ENCODE data around the gene VPS16. TPM values are rescaled to one million over a fixed set of nuclear protein-coding genes. Genes with fewer than 3 reads are reported as not detected.

Gene VPS16
- total and polyA plus RNA-seq, 2 of the 4 experiments (the other 2 are of a cell fraction) = 38.7 to 48.0 TPM

DNA sequence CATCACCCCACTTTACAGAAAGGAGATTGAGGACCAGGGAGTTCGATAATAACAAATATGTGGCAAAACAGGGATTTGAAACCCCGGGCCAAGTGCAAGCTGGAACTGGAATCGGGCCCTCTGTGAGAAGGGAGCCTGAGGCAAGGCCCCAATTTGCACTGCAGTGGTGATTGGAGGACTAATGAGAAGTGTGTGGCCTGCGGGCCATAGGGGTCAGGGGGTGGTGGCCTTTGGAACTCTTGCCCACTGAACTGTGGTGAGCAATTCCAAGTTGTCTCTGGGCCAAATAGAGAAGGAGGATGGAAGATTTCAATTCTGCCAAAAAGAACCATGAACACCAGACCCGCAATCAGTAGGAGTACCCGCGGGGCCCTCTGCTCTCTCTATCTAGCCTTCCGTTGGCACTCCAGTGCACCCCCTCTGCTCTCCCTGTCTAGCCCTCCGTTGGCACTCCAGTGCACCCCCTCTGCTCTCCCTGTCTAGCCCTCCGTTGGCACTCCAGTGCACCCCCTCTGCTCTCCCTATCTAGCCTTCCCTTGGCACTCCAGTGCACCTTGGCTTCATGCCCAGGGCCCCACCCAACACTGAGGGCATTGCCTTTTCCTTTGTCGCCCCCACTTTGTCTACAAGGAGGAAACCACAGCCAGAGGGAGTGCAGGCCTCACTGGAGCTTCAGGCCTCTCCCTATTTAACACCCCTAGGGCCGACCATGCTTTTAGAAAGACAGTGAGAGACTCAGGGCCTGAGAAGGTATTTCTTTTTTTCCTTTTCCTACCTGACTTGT lies 26.7 kb downstream of the VPS16 start:
- peaks cover 41% of the 10 kb centered on the region for H3K36me3 ChIP-seq (ENCODE audit: control insufficient read depth, insufficient read depth, low read length)
- H3K4me1 ChIP-seq (ENCODE audit: control insufficient read depth, insufficient read depth, low read length) = peaks cover 9% of the 10 kb centered on the region
- peaks cover 14% of the 10 kb centered on the region for H3K9me1 ChIP-seq (ENCODE audit: insufficient read depth, low read length)
- no peaks in the 10 kb centered on the region for H4K20me1 ChIP-seq (ENCODE audit: insufficient read depth, low read length)
- in situ Hi-C loops (cut with MboI; ENCODE audit: low sequenced_read_pairs) (no loop called here), dilution Hi-C loops (cut with HindIII; ENCODE audit: low sequenced_read_pairs, unreplicated experiment) (no loop called here), intact Hi-C loops (cut with micrococcal nuclease) (no loop called here)
- H3K9me3 ChIP-seq (ENCODE audit: control insufficient read depth, insufficient read depth, low read length) = no peaks in the 10 kb centered on the region
- no peak overlapping the region for H3K27ac ChIP-seq (ENCODE audit: insufficient read depth, low read length)
- no peak overlapping the region for H3K14ac ChIP-seq (replicated peaks; ENCODE audit: low read depth, low read length)
- TF ChIP-seq RAD21 (IDR thresholded peaks at IDR 0.05; ENCODE audit: low read length) (no peak), MAZ (IDR thresholded peaks at IDR 0.05; ENCODE audit: borderline replicate concordance, low read depth, low read length) (no peak), BHLHE40 (IDR thresholded peaks at IDR 0.05; ENCODE audit: low read depth, low read length) (no peak), RFX5 (IDR thresholded peaks at IDR 0.05; ENCODE audit: low read depth, low read length) (no peak), FOS (IDR thresholded peaks at IDR 0.05; ENCODE audit: low read depth, low read length) (no peak), CEBPB (IDR thresholded peaks at IDR 0.05; ENCODE audit: low read depth, low read length) (no peak), POLR2A (IDR thresholded peaks at IDR 0.05; ENCODE audit: low read depth, low read length) (no peak), CHD1 (IDR thresholded peaks at IDR 0.05; ENCODE audit: low read depth, low read length) (no peak)
- TF ChIP-seq, protein P1, sequence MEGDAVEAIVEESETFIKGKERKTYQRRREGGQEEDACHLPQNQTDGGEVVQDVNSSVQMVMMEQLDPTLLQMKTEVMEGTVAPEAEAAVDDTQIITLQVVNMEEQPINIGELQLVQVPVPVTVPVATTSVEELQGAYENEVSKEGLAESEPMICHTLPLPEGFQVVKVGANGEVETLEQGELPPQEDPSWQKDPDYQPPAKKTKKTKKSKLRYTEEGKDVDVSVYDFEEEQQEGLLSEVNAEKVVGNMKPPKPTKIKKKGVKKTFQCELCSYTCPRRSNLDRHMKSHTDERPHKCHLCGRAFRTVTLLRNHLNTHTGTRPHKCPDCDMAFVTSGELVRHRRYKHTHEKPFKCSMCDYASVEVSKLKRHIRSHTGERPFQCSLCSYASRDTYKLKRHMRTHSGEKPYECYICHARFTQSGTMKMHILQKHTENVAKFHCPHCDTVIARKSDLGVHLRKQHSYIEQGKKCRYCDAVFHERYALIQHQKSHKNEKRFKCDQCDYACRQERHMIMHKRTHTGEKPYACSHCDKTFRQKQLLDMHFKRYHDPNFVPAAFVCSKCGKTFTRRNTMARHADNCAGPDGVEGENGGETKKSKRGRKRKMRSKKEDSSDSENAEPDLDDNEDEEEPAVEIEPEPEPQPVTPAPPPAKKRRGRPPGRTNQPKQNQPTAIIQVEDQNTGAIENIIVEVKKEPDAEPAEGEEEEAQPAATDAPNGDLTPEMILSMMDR (conservative IDR thresholded peaks at IDR 0.05; ENCODE audit: low read depth, low read length) = no peak
- TF ChIP-seq, protein P2, sequence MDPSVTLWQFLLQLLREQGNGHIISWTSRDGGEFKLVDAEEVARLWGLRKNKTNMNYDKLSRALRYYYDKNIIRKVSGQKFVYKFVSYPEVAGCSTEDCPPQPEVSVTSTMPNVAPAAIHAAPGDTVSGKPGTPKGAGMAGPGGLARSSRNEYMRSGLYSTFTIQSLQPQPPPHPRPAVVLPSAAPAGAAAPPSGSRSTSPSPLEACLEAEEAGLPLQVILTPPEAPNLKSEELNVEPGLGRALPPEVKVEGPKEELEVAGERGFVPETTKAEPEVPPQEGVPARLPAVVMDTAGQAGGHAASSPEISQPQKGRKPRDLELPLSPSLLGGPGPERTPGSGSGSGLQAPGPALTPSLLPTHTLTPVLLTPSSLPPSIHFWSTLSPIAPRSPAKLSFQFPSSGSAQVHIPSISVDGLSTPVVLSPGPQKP (IDR thresholded peaks at IDR 0.05; ENCODE audit: borderline replicate concordance, low read depth, low read length) = no peak
- TF ChIP-seq, protein P3, sequence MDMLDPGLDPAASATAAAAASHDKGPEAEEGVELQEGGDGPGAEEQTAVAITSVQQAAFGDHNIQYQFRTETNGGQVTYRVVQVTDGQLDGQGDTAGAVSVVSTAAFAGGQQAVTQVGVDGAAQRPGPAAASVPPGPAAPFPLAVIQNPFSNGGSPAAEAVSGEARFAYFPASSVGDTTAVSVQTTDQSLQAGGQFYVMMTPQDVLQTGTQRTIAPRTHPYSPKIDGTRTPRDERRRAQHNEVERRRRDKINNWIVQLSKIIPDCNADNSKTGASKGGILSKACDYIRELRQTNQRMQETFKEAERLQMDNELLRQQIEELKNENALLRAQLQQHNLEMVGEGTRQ (IDR thresholded peaks at IDR 0.05; ENCODE audit: low read depth, low read length) = no peak
- no peak overlapping the region for H3K23ac ChIP-seq (ENCODE audit: low read depth, low read length)
- no peak overlapping the region for H2BK120ac ChIP-seq (ENCODE audit: low read depth, low read length)
- no peaks in the 10 kb centered on the region for H3K27me3 ChIP-seq (ENCODE audit: control insufficient read depth, insufficient read depth, low read length)
- H3K9ac ChIP-seq (ENCODE audit: low read depth, low read length) = no peak overlapping the region
- ATAC-seq (ENCODE audit: low read depth) (no peak), DNase-seq (no peak)
- no peak overlapping the region for H2AFZ ChIP-seq (replicated peaks; ENCODE audit: low read length, poor library complexity)
- H3K4me3 ChIP-seq (ENCODE audit: insufficient read depth, low read depth, low read length) = no peak overlapping the region
- no peak overlapping the region for H3K56ac ChIP-seq (ENCODE audit: extremely low read depth, insufficient read depth, low read length)
- no peak overlapping the region for H4K91ac ChIP-seq (ENCODE audit: insufficient read depth, low read depth, low read length)
- H3K18ac ChIP-seq (ENCODE audit: low read depth, low read length) = no peak overlapping the region
- H4K5ac ChIP-seq (ENCODE audit: low read depth, low read length) = no peak overlapping the region
- ChIA-PET POLR2A (ENCODE audit: unreplicated experiment) (no interaction called here), CTCF (interaction anchor here (0.5 to 0.9 kb wide), 2 partner anchors 51 to 134 kb away, joined by 3 to 4 read pairs; no protein-coding TSS in a partner anchor)
- no peak overlapping the region for H2AK5ac ChIP-seq (ENCODE audit: low read depth, low read length)
- no peak overlapping the region for H2BK20ac ChIP-seq (ENCODE audit: low read depth, low read length)
- H2BK5ac ChIP-seq (ENCODE audit: low read depth, low read length, poor library complexity, severe bottlenecking) = no peak overlapping the region
- no TSS peak for BruUV-seq (replicated peaks)
- no peak overlapping the region for H2BK15ac ChIP-seq (ENCODE audit: low read depth, low read length)
- H3K4me2 ChIP-seq (ENCODE audit: low read depth, low read length) = no peak overlapping the region
- 92% methylated on average over 2 of the region's 12 CpGs; no CpG with 5 or more reads in 1 of the 2 experiments for WGBS, 2 experiments (ENCODE audit: extremely low coverage in 2 of 2, insufficient read length in 1 of 2)
- no peak overlapping the region for H2AK9ac ChIP-seq (replicated peaks; ENCODE audit: low read depth, low read length, poor library complexity)
- no peak overlapping the region for H4K8ac ChIP-seq (ENCODE audit: low read depth in 2 of 2, low read length in 2 of 2)
- 0 out of 4 replicates have a peak, but pooled peaks cover 0 to 3% of the 10 kb centered on the region in 2 experiments for H3K79me1 ChIP-seq (ENCODE audit: low read depth in 1 of 2, low read length in 2 of 2)
- H3K4ac ChIP-seq (ENCODE audit: low read depth, low read length) = no peak overlapping the region
